Measurements from ENCODE around the gene VPS37B. TPM values are rescaled to one million over a fixed set of nuclear protein-coding genes. Genes with fewer than 3 reads are reported as not detected.

The VPS37B gene
- total and polyA plus RNA-seq, 2 donors (not counting 1 experiment from before 2014, with no cell fraction given), result 66.7 to 88.1 TPM

DNA sequence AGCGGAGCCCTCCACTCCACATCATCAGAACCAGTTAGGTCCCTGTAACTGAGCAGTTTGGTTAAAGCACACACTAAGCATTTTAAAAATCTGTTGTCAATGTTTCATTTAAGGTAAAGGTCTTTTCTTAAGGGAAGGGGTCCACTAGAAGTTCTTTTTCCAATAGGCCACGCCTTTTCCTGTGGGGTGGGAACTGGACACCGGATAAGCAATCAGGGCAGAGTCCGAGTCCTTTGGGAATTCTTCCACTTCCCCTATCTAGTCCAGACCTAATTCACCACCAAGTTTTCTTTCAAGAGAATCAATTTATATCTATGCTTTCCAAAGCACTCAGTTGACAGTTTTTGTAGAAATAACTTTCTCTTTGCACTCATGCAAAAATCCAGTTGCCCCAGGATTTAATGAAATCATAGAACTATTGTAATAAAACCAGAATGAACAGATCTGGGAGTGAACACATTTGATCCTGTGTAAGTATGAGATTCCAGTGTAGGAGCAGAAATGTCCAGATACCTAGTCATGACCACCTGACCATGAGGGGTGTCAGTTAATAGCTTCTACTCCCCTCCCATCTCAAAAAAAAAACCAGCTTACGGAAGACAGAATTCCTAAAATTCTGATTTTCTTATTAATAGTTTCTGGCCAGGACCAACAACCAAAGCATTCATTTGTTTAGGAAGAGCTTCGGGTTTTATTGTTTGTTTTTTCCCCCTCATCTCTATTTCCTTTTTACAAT lies 11.7 kb downstream of the VPS37B start:
- peaks cover 86% of the 10 kb centered on the region for H3K4me1 Mint-ChIP-seq
- ChIA-PET POLR2A (interaction anchor here (0.6 kb wide), 1 partner anchor 61 kb away, joined by 4 read pairs; no protein-coding TSS in a partner anchor), CTCF (interaction anchor here (1.0 to 11.0 kb wide), 5 partner anchors 13 to 68 kb away, joined by 3 to 101 read pairs (median 44); partner anchors contain the start of gene VPS37B)
- H3K27ac Mint-ChIP-seq, result peak overlapping the region; percentile 8
- H3K27me3 ChIP-seq (replicated peaks in 1 of 4; ENCODE audit: control extremely low read depth in 1 of 4, control insufficient read depth in 3 of 4, insufficient read depth in 4 of 4, low read length in 3 of 4), result no peaks in the 10 kb centered on the region
- no peak overlapping the region for H2AFZ ChIP-seq (ENCODE audit: insufficient read depth, low read depth, low read length, poor library complexity, severe bottlenecking)
- H3K36me3 ChIP-seq (replicated peaks in 1 of 2; ENCODE audit: control extremely low read depth in 1 of 2, control insufficient read depth in 1 of 2, extremely low read depth in 1 of 2, insufficient read depth in 2 of 2, low read length in 1 of 2), result no peaks in the 10 kb centered on the region
- peak overlapping the region; percentile 0 for H3K4me2 ChIP-seq (replicated peaks; ENCODE audit: low read depth, low read length, poor library complexity, severe bottlenecking)
- ATAC-seq (ENCODE audit: low read depth) (no peak), DNase-seq (no peak)
- peak overlapping the region; percentile 33 for H3K4me3 Mint-ChIP-seq
- H3K9me3 ChIP-seq (ENCODE audit: control extremely low read depth in 1 of 3, control insufficient read depth in 2 of 3, insufficient read depth in 1 of 3, low read length in 2 of 3), result no peaks in the 10 kb centered on the region
- H3K27ac ChIP-seq (ENCODE audit: low read length in 2 of 2), result no peak overlapping the region
- WGBS (ENCODE audit: insufficient coverage), result 92% methylated on average over 2 of the region's 6 CpGs
- no peak overlapping the region for H3K4me3 ChIP-seq (ENCODE audit: control extremely low read depth in 1 of 5, extremely low read depth in 1 of 5, insufficient read depth in 1 of 5, low read depth in 2 of 5, low read length in 4 of 5)
- no peaks in the 10 kb centered on the region for H3K9me3 Mint-ChIP-seq (ENCODE audit: insufficient read depth)
- no peak for TF ChIP-seq EZH2 (IDR thresholded peaks at IDR 0.05; ENCODE audit: borderline replicate concordance, insufficient read depth, low read depth, low read length, poor library complexity, severe bottlenecking)
- TF ChIP-seq, protein P1, sequence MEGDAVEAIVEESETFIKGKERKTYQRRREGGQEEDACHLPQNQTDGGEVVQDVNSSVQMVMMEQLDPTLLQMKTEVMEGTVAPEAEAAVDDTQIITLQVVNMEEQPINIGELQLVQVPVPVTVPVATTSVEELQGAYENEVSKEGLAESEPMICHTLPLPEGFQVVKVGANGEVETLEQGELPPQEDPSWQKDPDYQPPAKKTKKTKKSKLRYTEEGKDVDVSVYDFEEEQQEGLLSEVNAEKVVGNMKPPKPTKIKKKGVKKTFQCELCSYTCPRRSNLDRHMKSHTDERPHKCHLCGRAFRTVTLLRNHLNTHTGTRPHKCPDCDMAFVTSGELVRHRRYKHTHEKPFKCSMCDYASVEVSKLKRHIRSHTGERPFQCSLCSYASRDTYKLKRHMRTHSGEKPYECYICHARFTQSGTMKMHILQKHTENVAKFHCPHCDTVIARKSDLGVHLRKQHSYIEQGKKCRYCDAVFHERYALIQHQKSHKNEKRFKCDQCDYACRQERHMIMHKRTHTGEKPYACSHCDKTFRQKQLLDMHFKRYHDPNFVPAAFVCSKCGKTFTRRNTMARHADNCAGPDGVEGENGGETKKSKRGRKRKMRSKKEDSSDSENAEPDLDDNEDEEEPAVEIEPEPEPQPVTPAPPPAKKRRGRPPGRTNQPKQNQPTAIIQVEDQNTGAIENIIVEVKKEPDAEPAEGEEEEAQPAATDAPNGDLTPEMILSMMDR (IDR thresholded peaks at IDR 0.05), result no peak
- intact Hi-C loops (cut with micrococcal nuclease), result no loop called here
- peaks cover 86 to 94% of the 10 kb centered on the region in 2 donors for H3K4me1 ChIP-seq (ENCODE audit: control insufficient read depth in 2 of 2, insufficient read depth in 2 of 2, low read length in 2 of 2)
- H3K79me2 ChIP-seq (ENCODE audit: control insufficient read depth, insufficient read depth, low read length), result peaks cover 98% of the 10 kb centered on the region
- H3K27me3 Mint-ChIP-seq, result no peaks in the 10 kb centered on the region
- H3K9ac ChIP-seq (ENCODE audit: low read length), result no peak overlapping the region
- peaks cover 58% of the 10 kb centered on the region for H4K20me1 ChIP-seq (ENCODE audit: control insufficient read depth, insufficient read depth, low read length, poor library complexity, severe bottlenecking)

All from B cell (primary cell).